Sigmoid colon (tissue), 7 donors: Measurements from ENCODE around the gene GRIK1. TPM values are rescaled to one million over a fixed set of nuclear protein-coding genes. Genes with fewer than 3 reads are reported as not detected.

Experiments
- DNase-seq: peaks from one replicate; pipeline ENCODE4 v3.0.0-alpha.2; 2019
- H3K27ac ChIP-seq, 4 donors: fragments of 200-600 bp; sonication (generic); one replicate each; pipeline ENCODE4 v1.5.1; 2016 to 2019; ENCODE audit warnings: mild to moderate bottlenecking in 1 of 4
- H3K27me3 ChIP-seq, 3 donors: fragments of 200-600 bp; sonication (generic); one replicate each; pipeline ENCODE4 v1.5.1; 2019; ENCODE audit warnings: mild to moderate bottlenecking in 1 of 3
- H3K36me3 ChIP-seq, 4 donors: fragments of 200-600 bp; sonication (generic); one replicate each; pipeline ENCODE4 v1.5.1; 2016 to 2019
- H3K4me1 ChIP-seq, 4 donors: fragments of 200-600 bp; sonication (generic); one replicate each; pipeline ENCODE4 v1.5.1; 2017 to 2019
- H3K4me3 ChIP-seq, 4 donors: fragments of 200-600 bp; sonication (generic); one replicate each; pipeline ENCODE4 v1.5.1; 2017 to 2019; ENCODE audit warnings: mild to moderate bottlenecking in 2 of 4, moderate library complexity in 1 of 4
- H3K9me3 ChIP-seq, 4 donors: fragments of 200-600 bp in 3 of 4; sonication (generic) in 3 of 4; one replicate each; pipeline versions ENCODE4 v1.5.1 to v1.6.1; 2013 to 2019
- CTCF ChIP-seq, 4 experiments: fragments of 450-650 bp in 3 of 4; fragments of 200-600 bp in 1 of 4; IDR thresholded peaks; one replicate each; pipeline ENCODE4 v1.5.1; 2016 to 2019; ENCODE audit warnings: antibody characterized with exemption in 4 of 4, mild to moderate bottlenecking in 3 of 4, moderate library complexity in 2 of 4
- EP300 ChIP-seq, 4 donors: sonication (generic); formaldehyde crosslinking; IDR thresholded peaks; one replicate each; pipeline ENCODE4 v1.6.1; 2017; ENCODE audit warnings: antibody characterized with exemption in 4 of 4
- POLR2A ChIP-seq, 2 donors: fragments of 450-650 bp; IDR thresholded peaks; one replicate each; pipeline ENCODE4 v1.6.1; 2016; ENCODE audit warnings: antibody characterized with exemption in 2 of 2, mild to moderate bottlenecking in 2 of 2, moderate library complexity in 2 of 2
- POLR2AphosphoS5 ChIP-seq, 4 donors: sonication (generic); formaldehyde crosslinking; IDR thresholded peaks; one replicate each; pipeline ENCODE4 v1.6.1; 2017; ENCODE audit warnings: antibody characterized with exemption in 4 of 4
- WGBS, 2 donors: extraction: QIAGEN DNeasy Blood & Tissue Kit; methylation state at CpG; one replicate each; pipeline ENCODE4 v1.1.7; 2013; 5-methylcytosine and 5-hydroxymethylcytosine counted together
- intact Hi-C: fragments of 100-400 bp; cut with DNase I; formaldehyde crosslinking; loops from one replicate; pipeline ENCODE4 v1.15.1; 2023
- polyA plus RNA-seq, 3 donors: library from polyadenylated mRNA; stranded (reverse); fragments of 200-250 nt; gene quantifications; one replicate each; pipeline ENCODE4 v1.2.3, GENCODE V29; 2013
- total RNA-seq, 4 donors: library from RNA; depleted of rRNA; stranded (reverse); fragments of >200 nt; gene quantifications; one replicate each; pipeline ENCODE4 v1.1.0, GENCODE V29; 2016
- donor health status: healthy with polysubstance abuse.
- donor health status: Bipolar disorder and iron deficiency.
- donor health status: healthy.

The GRIK1 gene
- total and polyA plus RNA-seq, 7 donors: under 0.01 to 0.49 (median 0.13) TPM; not detected in 4

GRCh38 chr21:29953072-29953471 lies 13.3 kb upstream of the GRIK1 start:
- intact Hi-C loops: no loop called here
- no peaks in the 10 kb centered on the region for H3K27me3 ChIP-seq
- DNase-seq: no peak

GRCh38 chr21:29951911-29952310 lies 12.1 kb upstream of the GRIK1 start:
- intact Hi-C loops: no loop called here
- no peaks in the 10 kb centered on the region for H3K9me3 ChIP-seq
- H3K36me3 ChIP-seq: no peaks in the 10 kb centered on the region
- H3K27me3 ChIP-seq: no peaks in the 10 kb centered on the region
- no peak overlapping the region for H3K27ac ChIP-seq
- TF ChIP-seq CTCF (IDR thresholded peaks at IDR 0.05) (no peak), EP300 (IDR thresholded peaks at IDR 0.05) (no peak), POLR2AphosphoS5 (IDR thresholded peaks at IDR 0.05) (no peak), POLR2A (IDR thresholded peaks at IDR 0.05) (no peak)
- no peak overlapping the region for H3K4me3 ChIP-seq
- DNase-seq: no peak
- H3K4me1 ChIP-seq: no peaks in the 10 kb centered on the region

More at GRCh38 chr21:29953072-29953471, 13.3 kb upstream of the GRIK1 start:
- H3K36me3 ChIP-seq: no peaks in the 10 kb centered on the region
- H3K4me1 ChIP-seq: no peaks in the 10 kb centered on the region
- H3K4me3 ChIP-seq: no peak overlapping the region
- WGBS, 2 donors: 53 to 55% methylated on average over 4 of the region's 4 CpGs
- peaks cover 0 to 4% (median 0%) of the 10 kb centered on the region in 4 donors for H3K9me3 ChIP-seq
- no peak overlapping the region for H3K27ac ChIP-seq
- TF ChIP-seq POLR2A (IDR thresholded peaks at IDR 0.05) (no peak), POLR2AphosphoS5 (IDR thresholded peaks at IDR 0.05) (no peak), CTCF (IDR thresholded peaks at IDR 0.05) (no peak), EP300 (IDR thresholded peaks at IDR 0.05) (no peak)

- TF ChIP-seq POLR2AphosphoS5 (IDR thresholded peaks at IDR 0.05): no peak
- TF ChIP-seq POLR2A (IDR thresholded peaks at IDR 0.05): no peak
- no peak for TF ChIP-seq EP300 (IDR thresholded peaks at IDR 0.05)
- TF ChIP-seq CTCF (IDR thresholded peaks at IDR 0.05): no peak
- H3K4me3 ChIP-seq: no peak overlapping the region
- 92 to 96% methylated on average over 1 of the region's 1 CpG for WGBS, 2 donors
- H3K36me3 ChIP-seq: no peaks in the 10 kb centered on the region
- no peaks in the 10 kb centered on the region for H3K4me1 ChIP-seq
- DNase-seq: no peak
- H3K27ac ChIP-seq: no peak overlapping the region
- intact Hi-C loops: no loop called here
- H3K9me3 ChIP-seq: no peaks in the 10 kb centered on the region
- no peaks in the 10 kb centered on the region for H3K27me3 ChIP-seq
Observed at GRCh38 chr21:29949991-29950390, 10.2 kb upstream of the GRIK1 start.

GRCh38 chr21:29947119-29947518 lies 7.3 kb upstream of the GRIK1 start:
- H3K4me1 ChIP-seq: no peaks in the 10 kb centered on the region
- no peak overlapping the region for H3K27ac ChIP-seq
- H3K36me3 ChIP-seq: no peaks in the 10 kb centered on the region
- no peak for DNase-seq
- no peaks in the 10 kb centered on the region for H3K27me3 ChIP-seq
- intact Hi-C loops: no loop called here
- no peak overlapping the region for H3K4me3 ChIP-seq
- TF ChIP-seq EP300 (IDR thresholded peaks at IDR 0.05) (no peak), POLR2A (IDR thresholded peaks at IDR 0.05) (no peak), CTCF (IDR thresholded peaks at IDR 0.05) (no peak), POLR2AphosphoS5 (IDR thresholded peaks at IDR 0.05) (no peak)
- WGBS, 2 donors: 73 to 75% methylated on average over 9 of the region's 9 CpGs
- H3K9me3 ChIP-seq: no peaks in the 10 kb centered on the region

- 65 to 78% methylated on average over 4 of the region's 4 CpGs for WGBS, 2 donors
- intact Hi-C loops: no loop called here
Observed at GRCh38 chr21:29943885-29944284, 4.1 kb upstream of the GRIK1 start.

More at GRCh38 chr21:29943885-29944284, 4.1 kb upstream of the GRIK1 start:
- no peak for DNase-seq
- Histone ChIP-seq H3K27ac (no peak overlapping the region), H3K4me3 (no peak overlapping the region), H3K9me3 (no peaks in the 10 kb centered on the region), H3K4me1 (peaks cover 0 to 9% (median 4%) of the 10 kb centered on the region in 4 donors), H3K36me3 (no peaks in the 10 kb centered on the region), H3K27me3 (peaks cover 0 to 27% (median 9%) of the 10 kb centered on the region in 3 donors)
- TF ChIP-seq CTCF (IDR thresholded peaks at IDR 0.05) (no peak), EP300 (IDR thresholded peaks at IDR 0.05) (no peak), POLR2AphosphoS5 (IDR thresholded peaks at IDR 0.05) (no peak)
